ENCODE results near the gene SBNO2.
"Not testable (repeated sequence)": the region's sequence is repeated elsewhere in the genome, so short reads cannot be mapped to it uniquely, and the experiment has no call there.

SBNO2 gene

DNA sequence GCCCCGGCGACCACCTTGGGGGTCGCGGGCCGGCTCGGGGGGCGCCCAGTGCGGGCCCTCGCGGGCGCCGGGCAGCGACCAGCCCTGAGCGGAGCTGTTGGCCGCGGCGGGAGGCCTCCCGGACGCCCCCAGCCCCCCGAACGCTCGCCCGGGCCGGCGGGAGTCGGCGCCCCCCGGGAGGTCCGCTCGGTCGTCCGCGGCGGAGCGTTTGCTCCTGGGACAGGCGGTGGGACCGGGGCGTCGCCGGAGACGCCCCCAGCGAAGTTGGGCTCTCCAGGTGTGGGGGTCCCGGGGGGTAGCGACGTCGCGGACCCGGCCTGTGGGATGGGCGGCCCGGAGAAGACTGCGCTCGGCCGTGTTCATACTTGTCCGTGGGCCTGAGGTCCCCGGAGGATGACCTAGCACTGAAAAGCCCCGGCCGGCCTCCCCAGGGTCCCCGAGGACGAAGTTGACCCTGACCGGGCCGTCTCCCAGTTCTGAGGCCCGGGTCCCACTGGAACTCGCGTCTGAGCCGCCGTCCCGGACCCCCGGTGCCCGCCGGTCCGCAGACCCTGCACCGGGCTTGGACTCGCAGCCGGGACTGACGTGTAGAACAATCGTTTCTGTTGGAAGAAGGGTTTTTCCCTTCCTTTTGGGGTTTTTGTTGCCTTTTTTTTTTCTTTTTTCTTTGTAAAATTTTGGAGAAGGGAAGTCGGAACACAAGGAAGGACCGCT lies 32.2 kb upstream of the SBNO2 start:
- DNase-seq = no peak

GRCh38 chr19:1205114-1206099 lies 31.3 kb upstream of the SBNO2 start, which contains the start of gene STK11:
Gene STK11, plus strand, starts transcription at chr19:1205778. Its CDS starts 1,136 bp downstream, at chr19:1206914.
- peak; percentile 90 for DNase-seq

DNA sequence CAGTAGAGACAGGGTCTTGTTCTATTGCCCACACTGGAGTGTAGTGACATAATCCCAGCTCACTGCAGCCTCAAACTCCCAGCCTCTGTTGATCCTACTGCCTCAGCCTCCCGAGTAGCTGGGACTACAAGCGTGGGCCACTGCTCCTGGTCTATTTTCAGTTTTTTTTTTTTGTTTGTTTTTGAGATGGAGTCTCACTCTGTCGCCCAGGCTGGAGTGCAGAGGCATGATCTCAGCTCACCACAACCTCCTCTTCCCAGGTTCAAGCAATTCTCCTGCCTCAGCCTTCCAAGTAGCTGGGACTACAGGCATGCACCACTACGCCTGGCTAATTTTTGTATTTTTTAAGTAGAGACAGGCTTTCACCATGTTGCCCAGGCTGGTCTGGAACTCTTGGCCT lies 26.5 kb upstream of the SBNO2 start:
- not testable (repeated sequence) for DNase-seq

- DNase-seq = no peak
These were observed 25.5 kb upstream of the SBNO2 start for GRCh38 chr19:1199531-1199930.

- no peak for DNase-seq
These were observed 15.4 kb upstream of the SBNO2 start for GRCh38 chr19:1189419-1189818.

- no peak for DNase-seq
These were observed 9.6 kb upstream of the SBNO2 start for GRCh38 chr19:1183543-1184172.

GRCh38 chr19:1182727-1183126 lies 8.7 kb upstream of the SBNO2 start:
- no peak for DNase-seq

GRCh38 chr19:1182068-1182467 lies 8.0 kb upstream of the SBNO2 start:
- DNase-seq = no peak

- DNase-seq = no peak
These were observed 7.5 kb upstream of the SBNO2 start for GRCh38 chr19:1181606-1182005.

- no peak for DNase-seq
These were observed 3.5 kb upstream of the SBNO2 start for GRCh38 chr19:1177322-1178114.

GRCh38 chr19:1173159-1173844 lies 766 bp downstream of the SBNO2 start:
- no peak for DNase-seq

DNA sequence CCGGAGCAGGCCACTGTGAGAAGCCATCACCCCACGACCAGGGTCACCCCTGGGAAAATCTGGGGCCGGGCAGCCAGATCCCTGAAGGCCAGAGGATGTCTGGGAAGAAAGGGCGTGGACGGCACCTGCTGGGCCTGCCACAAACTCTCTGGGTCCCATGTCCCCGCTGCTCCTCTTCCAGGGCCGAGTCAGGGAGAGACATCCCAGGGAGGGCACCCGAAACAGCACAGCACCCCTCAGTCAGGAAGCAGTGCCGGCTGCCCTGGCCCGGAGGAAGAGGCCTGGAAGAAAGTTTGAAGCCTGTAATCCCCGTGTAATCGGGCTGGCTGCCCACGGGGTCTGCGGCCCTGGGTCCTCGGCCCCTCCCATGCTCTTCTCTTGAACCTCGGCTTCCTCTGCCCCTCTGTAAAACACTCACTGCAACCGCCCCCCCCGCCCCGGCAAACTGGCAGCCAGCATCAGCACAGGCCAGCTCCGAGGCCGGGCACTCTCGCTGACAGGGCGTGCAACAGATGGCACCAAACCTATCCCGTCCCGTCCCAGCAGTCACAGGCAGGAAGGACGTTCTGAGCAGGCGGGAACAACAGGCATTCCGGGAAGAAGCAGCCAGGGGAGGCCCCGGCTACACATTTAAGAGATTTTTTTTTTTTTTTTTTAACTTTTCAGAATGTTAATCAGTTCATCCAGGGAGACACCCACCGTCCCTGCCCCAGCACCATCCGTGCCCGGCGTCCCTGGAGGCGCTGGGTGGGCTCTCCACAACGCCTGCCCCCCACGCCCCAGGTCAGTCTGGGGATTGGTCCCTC lies 1.5 kb downstream of the SBNO2 start:
- no peak for DNase-seq

DNA sequence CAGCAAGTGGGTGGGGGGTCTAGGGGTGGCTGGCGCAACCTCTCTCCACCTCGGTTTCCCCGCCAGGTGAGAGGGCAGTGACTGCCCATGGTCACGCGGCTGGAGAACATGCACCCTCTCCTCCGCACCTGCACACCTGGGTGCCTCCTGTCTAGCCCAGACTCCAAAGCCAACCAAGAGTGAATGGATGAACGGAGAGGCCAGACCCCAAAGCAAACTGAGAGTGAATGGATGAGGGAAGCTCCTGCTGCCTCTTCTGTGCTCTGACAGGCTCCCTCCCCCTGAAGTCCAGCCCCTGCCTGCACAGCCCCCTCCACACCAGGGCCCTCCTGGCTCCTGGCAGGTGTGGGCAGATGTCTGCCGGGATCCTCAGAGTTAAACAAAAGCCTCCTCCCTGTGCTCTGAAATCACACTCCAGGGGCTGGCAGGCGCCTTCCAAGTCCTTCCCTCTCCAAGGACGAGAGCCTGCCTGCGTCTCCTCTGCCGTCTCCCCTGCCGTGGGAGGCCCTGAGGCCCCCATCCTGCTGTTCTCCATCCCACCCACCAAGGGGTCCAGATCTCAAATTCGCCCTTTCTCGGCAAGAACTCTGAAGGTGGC lies 2.2 kb downstream of the SBNO2 start:
- DNase-seq = peak; percentile 8

DNA sequence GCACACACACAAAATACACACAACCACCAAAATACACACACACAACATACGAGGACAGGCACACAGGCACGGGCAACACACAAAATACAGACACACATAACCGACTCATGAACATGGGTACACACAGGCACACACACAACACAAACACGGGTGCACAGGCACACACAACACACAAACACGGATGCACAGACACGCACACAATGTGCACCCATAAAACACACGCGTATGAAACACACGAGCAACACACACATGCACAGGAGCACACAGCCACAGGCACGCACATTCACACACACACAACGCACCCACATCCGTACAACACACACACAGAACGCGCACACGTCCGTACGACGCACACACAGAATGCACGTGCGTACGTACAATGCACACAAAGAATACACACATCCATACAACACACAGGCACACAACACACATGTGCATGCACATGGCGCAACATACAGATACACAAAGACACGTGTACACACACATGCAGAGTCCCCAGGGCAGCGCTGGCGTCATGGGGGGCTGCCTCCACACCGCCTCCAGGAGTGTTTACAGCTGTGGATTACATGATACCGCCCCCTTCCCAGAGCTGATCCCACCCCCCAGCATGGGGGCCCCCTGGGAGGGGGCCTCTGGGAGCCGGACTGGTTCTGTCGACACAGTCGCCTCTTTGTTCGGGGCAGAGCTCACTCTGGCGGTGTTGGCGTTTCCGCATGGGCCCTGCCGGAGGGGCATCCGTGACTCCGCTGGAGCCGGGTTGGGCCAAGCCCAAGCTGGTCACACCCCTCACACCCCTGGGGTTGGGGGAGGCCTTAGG lies 2.9 kb downstream of the SBNO2 start:
- no peak for DNase-seq

DNA sequence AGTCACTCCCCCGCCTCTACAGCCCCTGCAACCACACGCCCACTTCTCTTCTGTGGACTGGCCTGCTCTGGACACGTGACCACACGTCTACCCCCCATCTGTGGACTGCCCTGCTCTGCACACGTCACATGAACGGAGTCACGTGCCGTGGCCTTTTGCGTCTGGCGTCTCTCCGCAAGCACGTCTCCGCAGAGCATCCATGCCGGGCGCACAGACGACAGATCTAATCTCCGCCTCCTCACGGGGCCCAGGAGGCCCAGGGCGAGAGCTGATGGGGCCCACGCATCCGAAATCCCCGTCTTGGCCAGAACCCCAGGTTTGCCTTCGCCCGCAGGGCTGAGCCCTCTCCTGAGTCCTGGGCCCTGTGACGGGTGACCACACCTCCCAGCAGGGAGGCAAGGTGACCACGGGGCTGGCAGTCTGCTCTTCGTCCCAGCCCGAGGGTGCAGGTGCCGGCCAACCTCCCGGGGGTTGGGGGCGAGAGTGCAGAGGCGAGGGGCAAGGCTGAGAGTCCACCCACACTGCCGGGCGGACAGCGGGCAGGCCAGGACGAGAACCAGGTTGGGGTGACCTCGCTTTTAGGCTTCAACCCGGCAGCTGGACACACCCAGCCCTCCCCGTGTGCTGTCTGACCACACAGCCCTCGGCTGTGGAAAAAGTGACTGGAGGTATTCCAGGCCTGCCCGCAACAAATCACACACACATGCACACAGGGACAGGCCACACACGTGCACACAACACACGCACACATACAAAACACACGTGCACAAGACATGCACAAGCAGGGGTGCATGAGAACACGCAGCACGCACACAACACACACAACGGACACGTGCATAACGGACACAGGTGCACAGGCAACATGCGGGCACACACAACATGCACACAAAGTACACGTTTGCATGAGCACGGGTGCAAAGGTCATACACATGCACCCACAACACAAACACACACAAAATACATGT lies 3.9 kb downstream of the SBNO2 start:
- no peak for DNase-seq

DNA sequence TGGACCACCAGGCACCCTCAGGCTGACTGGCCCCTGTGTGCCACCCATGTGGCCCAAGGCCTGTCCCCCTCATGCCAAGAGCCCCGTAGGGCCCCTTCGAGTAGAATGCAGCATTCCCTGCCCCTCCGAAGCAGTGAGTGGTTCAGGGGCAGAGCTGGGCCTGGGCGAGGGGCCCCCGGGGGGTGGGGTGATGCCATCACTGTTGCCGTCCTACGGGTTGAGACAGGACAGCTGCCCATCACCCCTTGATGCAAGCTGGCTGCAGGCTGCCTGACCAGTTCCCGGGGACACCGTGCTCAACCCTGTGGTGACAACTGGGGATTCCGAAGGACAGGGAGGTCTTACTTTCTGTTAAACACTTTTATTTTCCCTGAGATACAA lies 4.7 kb downstream of the SBNO2 start:
- no peak for DNase-seq

DNA sequence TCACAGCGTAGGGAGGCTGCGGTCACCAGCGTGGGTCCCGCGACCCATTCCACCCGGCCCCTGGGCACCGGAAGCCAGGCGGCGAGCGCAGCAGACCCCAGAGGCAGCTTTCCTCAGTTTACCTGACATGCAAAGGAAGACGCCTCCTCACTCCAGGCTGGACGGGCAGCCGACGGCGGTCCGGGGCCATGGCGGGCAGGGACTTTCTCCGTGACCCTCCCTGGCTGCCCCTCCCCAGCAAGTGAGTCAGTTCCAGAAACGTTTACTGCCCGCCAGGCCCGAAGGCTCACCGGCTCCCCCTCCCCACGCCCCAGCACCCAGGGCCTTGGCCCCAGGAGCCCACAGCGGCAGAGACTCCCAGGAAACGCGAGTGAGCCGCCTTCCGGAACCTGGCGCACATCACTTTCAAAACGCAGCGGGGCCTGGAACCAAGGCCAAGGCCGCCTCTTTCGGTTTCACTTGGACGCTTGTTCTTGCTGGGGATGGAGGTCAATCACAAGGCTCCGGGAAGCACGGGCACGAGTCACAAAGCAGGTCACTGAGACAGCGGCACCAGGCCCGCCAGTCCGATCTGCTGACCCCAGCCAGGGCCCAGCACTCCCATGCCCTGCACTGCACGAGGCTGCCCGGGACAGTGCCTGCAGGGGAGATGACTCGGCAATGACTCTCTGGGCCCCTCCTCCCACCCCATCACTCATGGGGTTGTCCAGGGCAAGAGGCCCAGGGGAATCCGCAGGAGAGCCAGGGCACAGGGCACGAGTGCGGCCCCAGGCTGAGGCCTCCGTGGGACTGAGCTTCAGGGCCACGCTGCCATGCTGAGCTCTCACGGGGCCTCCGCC lies 5.3 kb downstream of the SBNO2 start:
- DNase-seq = no peak
